B cell (primary cell): ENCODE data around the gene FAM118B.

Source experiments
- EZH2 ChIP-seq: IDR thresholded peaks from 2 replicates; pipeline ENCODE4 v1.6.1; 2012; ENCODE audit warnings: borderline replicate concordance, low read depth, mild to moderate bottlenecking, moderate library complexity, low read length; ENCODE audit not compliant: insufficient read depth, poor library complexity, severe bottlenecking
- TF ChIP-seq, protein P1 (sequence below): fragments of 200-600 bp; IDR thresholded peaks from one replicate; pipeline ENCODE4 v1.8.0; 2022; ENCODE audit warnings: antibody characterized with exemption, mild to moderate bottlenecking

DNA sequence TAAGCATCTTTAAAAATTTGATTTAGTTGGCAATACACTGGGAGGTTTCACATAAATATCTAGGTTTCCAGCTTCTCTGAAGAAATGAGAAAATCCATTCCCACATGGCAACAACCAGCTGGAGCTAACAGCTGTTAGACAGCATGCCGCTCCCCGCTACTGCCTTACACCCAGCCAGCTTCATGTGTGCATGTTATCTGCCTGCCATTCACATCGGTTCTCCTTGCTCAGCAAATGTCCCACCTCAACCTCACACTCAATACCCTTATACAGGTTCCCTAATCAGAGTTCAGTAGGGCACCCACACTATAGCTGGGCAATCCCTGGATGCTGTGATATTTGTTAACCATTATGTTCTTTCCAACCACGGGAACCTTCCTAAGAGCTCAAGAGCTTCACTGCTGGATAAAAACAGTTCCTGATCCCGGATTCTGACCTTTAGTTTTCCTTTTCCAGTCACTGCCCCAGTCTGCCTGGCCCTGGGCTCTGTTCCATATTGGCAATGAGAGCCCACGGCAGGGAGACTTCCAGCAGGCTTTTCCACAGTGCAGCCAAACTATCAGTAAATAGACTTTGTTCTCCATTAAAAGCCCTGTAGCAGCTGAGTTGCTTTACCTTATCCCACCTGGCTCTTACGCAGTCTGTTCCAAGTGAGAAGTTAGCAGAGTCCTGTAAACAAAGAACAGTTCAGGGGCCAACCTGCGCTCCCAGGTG lies 8.8 kb upstream of the FAM118B start:
- TF ChIP-seq, protein P1, sequence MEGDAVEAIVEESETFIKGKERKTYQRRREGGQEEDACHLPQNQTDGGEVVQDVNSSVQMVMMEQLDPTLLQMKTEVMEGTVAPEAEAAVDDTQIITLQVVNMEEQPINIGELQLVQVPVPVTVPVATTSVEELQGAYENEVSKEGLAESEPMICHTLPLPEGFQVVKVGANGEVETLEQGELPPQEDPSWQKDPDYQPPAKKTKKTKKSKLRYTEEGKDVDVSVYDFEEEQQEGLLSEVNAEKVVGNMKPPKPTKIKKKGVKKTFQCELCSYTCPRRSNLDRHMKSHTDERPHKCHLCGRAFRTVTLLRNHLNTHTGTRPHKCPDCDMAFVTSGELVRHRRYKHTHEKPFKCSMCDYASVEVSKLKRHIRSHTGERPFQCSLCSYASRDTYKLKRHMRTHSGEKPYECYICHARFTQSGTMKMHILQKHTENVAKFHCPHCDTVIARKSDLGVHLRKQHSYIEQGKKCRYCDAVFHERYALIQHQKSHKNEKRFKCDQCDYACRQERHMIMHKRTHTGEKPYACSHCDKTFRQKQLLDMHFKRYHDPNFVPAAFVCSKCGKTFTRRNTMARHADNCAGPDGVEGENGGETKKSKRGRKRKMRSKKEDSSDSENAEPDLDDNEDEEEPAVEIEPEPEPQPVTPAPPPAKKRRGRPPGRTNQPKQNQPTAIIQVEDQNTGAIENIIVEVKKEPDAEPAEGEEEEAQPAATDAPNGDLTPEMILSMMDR: no peak
- no peak for TF ChIP-seq EZH2
